Measurements from ENCODE around the gene GPR135.
"Not testable (repeated sequence)": the region's sequence is repeated elsewhere in the genome, so short reads cannot be mapped to it uniquely, and the experiment has no call there.

GPR135 gene

DNA sequence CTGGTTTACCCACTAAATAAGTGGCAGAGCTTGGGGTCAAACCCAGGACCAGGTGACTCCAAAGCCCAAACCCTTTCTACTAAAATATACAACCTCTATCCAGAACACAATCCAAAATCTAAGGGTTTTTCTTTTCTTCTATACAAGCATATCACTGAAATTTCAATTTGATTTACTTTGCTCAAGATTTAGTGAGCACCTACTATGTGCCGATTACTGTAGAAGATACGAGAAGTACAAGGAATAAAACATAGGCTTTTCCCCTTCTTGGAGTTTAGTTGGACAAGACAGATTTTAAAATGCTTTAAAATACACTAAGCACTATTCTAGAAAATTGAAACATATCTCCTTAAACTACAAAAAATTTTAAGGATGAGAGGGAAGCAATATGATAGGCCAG, 16.2 kb upstream of the GPR135 start:
- DNase-seq: no peak
- in situ Hi-C loops (cut with HindIII; ENCODE audit: low pct_ligation_motif_present, low pct_unique_long_range_greater_than_20kb, low sequenced_read_pairs): no loop called here

GRCh38 chr14:59480166-59480565, 15.0 kb upstream of the GPR135 start:
- no peak for DNase-seq
- in situ Hi-C loops (cut with HindIII; ENCODE audit: low pct_ligation_motif_present, low pct_unique_long_range_greater_than_20kb, low sequenced_read_pairs): no loop called here

GRCh38 chr14:59478540-59478939, 13.4 kb upstream of the GPR135 start:
- no peak for DNase-seq
- in situ Hi-C loops (cut with HindIII; ENCODE audit: low pct_ligation_motif_present, low pct_unique_long_range_greater_than_20kb, low sequenced_read_pairs): no loop called here

DNA sequence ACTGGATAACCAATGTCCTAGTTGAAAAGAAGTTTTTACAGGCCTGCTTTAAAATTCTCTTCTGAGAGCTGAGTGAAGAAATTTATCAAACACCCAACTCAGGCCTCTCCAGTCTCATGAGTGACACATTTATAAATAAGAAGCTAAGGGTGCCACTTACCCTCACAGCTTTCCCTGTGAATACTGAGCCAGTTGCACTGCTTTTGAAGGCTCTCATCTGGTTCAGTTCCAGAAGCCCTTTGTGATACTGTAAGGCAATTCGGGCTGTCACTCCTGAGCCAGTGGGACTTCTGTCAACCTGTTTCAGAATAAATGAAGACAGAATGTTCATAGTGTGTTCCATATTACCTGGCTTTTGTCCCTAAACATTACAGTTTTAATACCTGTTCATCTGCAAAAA, 10.5 kb upstream of the GPR135 start:
- DNase-seq: no peak
- in situ Hi-C loops (cut with HindIII; ENCODE audit: low pct_ligation_motif_present, low pct_unique_long_range_greater_than_20kb, low sequenced_read_pairs): no loop called here

DNA sequence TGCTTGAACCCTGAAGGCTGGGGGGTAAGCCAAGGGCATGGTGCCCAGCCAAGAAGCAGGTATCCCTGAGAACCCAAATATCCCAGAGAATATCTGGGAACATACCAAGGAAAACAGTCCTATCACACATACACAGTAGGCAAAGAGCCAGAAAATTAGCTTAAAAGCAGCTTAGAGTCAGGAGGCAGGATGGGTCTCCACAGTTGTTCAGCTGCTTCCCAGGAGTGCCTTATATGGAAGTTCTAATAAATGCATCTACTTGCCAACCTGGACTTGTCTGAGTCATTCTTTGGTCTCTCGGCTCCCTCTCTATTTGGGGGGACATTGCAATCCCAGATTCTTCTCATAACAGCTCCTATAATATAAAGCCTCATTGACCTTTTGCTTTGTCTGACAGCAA, 9.0 kb upstream of the GPR135 start:
- no peak for DNase-seq
- in situ Hi-C loops (cut with HindIII; ENCODE audit: low pct_ligation_motif_present, low pct_unique_long_range_greater_than_20kb, low sequenced_read_pairs): no loop called here

- in situ Hi-C loops (cut with HindIII; ENCODE audit: low pct_ligation_motif_present, low pct_unique_long_range_greater_than_20kb, low sequenced_read_pairs): no loop called here
- peak; percentile 48 for DNase-seq
These were observed 479 bp downstream of the GPR135 start for GRCh38 chr14:59464486-59465315.

DNA sequence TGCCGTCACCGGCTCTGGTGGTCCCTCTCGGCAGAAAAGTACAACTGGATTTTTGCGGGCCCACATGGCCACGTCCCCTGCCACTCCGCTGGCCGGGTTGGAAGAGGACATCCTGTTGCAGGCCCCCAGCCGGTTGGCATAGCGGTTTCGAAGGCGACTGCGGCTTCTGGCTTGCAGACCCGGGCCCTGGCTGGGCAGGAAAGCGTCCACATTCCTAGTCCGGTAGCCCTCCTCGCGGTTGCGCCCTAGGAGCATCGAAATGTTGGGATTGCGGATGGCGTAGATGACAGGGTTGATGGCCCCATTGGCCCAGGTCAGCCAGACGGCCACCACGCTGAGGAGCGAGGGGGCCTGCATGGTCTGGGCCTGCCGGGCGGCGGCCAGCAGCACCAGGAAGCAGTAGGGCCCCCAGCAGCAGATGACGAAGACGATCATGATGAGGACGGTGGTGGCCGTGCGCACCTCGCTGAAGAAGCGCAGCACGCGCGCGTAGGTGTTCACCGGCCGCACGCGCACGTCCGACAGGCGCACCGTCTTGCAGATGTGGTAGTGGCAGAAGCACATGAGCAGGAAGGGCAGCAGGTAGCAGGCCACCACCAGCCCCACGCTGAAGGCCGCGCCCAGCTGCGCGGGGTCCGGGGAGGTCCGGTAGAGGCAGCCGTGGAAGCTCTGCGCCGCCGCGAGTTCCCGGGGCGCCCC, 1.2 kb downstream of the GPR135 start:
- in situ Hi-C loops (cut with HindIII; ENCODE audit: low pct_ligation_motif_present, low pct_unique_long_range_greater_than_20kb, low sequenced_read_pairs): no loop called here
- DNase-seq: no peak

GRCh38 chr14:59461891-59462290, 3.3 kb downstream of the GPR135 start:
- in situ Hi-C loops (cut with HindIII; ENCODE audit: low pct_ligation_motif_present, low pct_unique_long_range_greater_than_20kb, low sequenced_read_pairs): no loop called here
- DNase-seq: no peak

GRCh38 chr14:59460378-59460777, 4.8 kb downstream of the GPR135 start:
- no peak for DNase-seq
- in situ Hi-C loops (cut with HindIII; ENCODE audit: low pct_ligation_motif_present, low pct_unique_long_range_greater_than_20kb, low sequenced_read_pairs): no loop called here

GRCh38 chr14:59458486-59458885, 6.7 kb downstream of the GPR135 start:
- DNase-seq: no peak
- in situ Hi-C loops (cut with HindIII; ENCODE audit: low pct_ligation_motif_present, low pct_unique_long_range_greater_than_20kb, low sequenced_read_pairs): no loop called here

GRCh38 chr14:59455411-59455810, 9.8 kb downstream of the GPR135 start:
- no peak for DNase-seq
- in situ Hi-C loops (cut with HindIII; ENCODE audit: low pct_ligation_motif_present, low pct_unique_long_range_greater_than_20kb, low sequenced_read_pairs): no loop called here

GRCh38 chr14:59454139-59454538, 11.0 kb downstream of the GPR135 start:
- in situ Hi-C loops (cut with HindIII; ENCODE audit: low pct_ligation_motif_present, low pct_unique_long_range_greater_than_20kb, low sequenced_read_pairs): no loop called here
- DNase-seq: peak; percentile 54

- in situ Hi-C loops (cut with HindIII; ENCODE audit: low pct_ligation_motif_present, low pct_unique_long_range_greater_than_20kb, low sequenced_read_pairs): no loop called here
These were observed 13.3 kb downstream of the GPR135 start for GRCh38 chr14:59451849-59452248.

DNA sequence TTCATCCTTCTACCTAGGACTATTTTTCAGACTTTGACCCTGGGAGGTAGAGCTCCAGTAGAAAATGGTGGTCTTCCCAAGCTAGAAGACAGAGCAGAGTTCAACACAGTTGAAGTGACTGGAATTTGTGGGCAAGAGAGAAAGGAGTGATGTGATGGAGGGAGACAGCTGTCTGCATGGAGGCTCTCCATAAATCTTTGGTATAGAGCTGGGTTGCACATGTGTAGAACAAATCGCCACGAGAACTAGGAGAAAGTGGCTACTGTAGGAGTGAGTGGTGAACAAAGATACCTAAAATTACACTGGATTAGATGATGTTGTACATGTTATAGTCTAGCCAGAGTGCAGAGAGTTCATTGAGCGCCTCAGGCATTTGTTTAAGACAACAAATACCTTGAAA, 14.5 kb downstream of the GPR135 start:
- in situ Hi-C loops (cut with HindIII; ENCODE audit: low pct_ligation_motif_present, low pct_unique_long_range_greater_than_20kb, low sequenced_read_pairs): no loop called here
- DNase-seq: no peak

More at GRCh38 chr14:59451849-59452248, 13.3 kb downstream of the GPR135 start:
- no peak for DNase-seq

- DNase-seq: not testable (repeated sequence)
- in situ Hi-C loops (cut with HindIII; ENCODE audit: low pct_ligation_motif_present, low pct_unique_long_range_greater_than_20kb, low sequenced_read_pairs): loop anchor here (25.0 kb wide), 1 partner anchor 311 kb away; no protein-coding TSS in a partner anchor
These were observed 16.5 kb downstream of the GPR135 start for GRCh38 chr14:59448673-59449072.

DNA sequence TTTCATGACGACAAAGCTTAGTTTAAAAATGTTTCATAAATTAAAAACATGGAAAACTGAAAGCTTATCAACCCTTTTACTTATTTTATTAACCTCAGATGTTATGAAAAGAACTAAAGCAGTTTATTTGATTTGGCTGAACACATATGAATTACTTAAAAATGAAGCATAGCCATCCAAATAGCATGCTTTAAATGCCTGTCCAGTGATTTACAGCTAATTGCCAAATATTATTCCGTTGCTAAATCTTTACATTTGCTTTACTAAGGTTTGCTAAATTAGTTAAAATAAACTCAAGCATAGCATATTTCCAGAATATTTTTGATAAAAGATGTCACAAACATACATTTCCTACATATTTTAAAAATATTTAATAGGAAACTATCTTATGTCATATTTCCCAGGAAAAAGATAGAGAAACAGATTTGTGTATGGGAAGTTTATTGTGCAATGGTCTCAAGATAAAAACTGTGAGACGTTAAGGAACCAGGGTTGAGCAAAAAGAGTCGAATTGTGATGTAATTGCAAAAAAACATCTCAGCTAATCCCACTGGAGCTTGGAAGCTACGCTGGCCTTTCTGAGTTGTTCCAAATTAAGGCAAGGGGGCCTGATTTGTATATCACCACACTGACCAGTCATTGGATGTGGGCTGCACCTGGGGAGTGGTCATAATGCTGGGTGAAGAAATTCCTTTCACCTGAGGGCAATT, 25.8 kb downstream of the GPR135 start:
- DNase-seq: no peak
- in situ Hi-C loops (cut with HindIII; ENCODE audit: low pct_ligation_motif_present, low pct_unique_long_range_greater_than_20kb, low sequenced_read_pairs): loop anchor here (25.0 kb wide), 1 partner anchor 302 kb away; no protein-coding TSS in a partner anchor

- in situ Hi-C loops (cut with HindIII; ENCODE audit: low pct_ligation_motif_present, low pct_unique_long_range_greater_than_20kb, low sequenced_read_pairs): loop anchor here (25.0 kb wide), 1 partner anchor 301 kb away; no protein-coding TSS in a partner anchor
- DNase-seq: no peak
These were observed 27.0 kb downstream of the GPR135 start for GRCh38 chr14:59438195-59438647.

- in situ Hi-C loops (cut with HindIII; ENCODE audit: low pct_ligation_motif_present, low pct_unique_long_range_greater_than_20kb, low sequenced_read_pairs): loop anchor here (25.0 kb wide), 1 partner anchor 299 kb away; no protein-coding TSS in a partner anchor
These were observed 29.2 kb downstream of the GPR135 start for GRCh38 chr14:59435987-59436386.

GRCh38 chr14:59435101-59435500, 30.1 kb downstream of the GPR135 start:
- DNase-seq: no peak
- in situ Hi-C loops (cut with HindIII; ENCODE audit: low pct_ligation_motif_present, low pct_unique_long_range_greater_than_20kb, low sequenced_read_pairs): loop anchor here (25.0 kb wide), 1 partner anchor 298 kb away; no protein-coding TSS in a partner anchor

More at GRCh38 chr14:59435987-59436386, 29.2 kb downstream of the GPR135 start:
- no peak for DNase-seq

Measured in ACHN (cell line).